Transverse colon (tissue), 4 donors: Measurements from ENCODE around the gene OTOG. TPM values are rescaled to one million over a fixed set of nuclear protein-coding genes. Genes with fewer than 3 reads are reported as not detected.

Experiments used
- DNase-seq: peaks from one replicate; pipeline ENCODE4 v3.0.0-alpha.2; 2019
- H3K27ac ChIP-seq, 4 donors: fragments of 200-600 bp; sonication (generic); 2 replicates each; pipeline ENCODE4 v1.5.1; 2016 to 2018; ENCODE audit warnings: inconsistent platforms in 4 of 4
- H3K27me3 ChIP-seq: fragments of 200-600 bp; sonication (generic); 2 replicates; pipeline ENCODE4 v1.5.1; 2017; ENCODE audit warnings: inconsistent platforms
- H3K36me3 ChIP-seq, 4 donors: fragments of 200-600 bp; sonication (generic); 2 replicates each; pipeline ENCODE4 v1.5.1; 2017 to 2019; ENCODE audit warnings: inconsistent platforms in 4 of 4
- H3K4me1 ChIP-seq, 4 donors: fragments of 200-600 bp; sonication (generic); 2 replicates each; pipeline ENCODE4 v1.5.1; 2017 to 2020; ENCODE audit warnings: inconsistent platforms in 4 of 4
- H3K4me3 ChIP-seq, 4 donors: fragments of 200-600 bp; sonication (generic); 1 replicate in 1 of 4; 2 replicates in 3 of 4; pipeline versions ENCODE4 v1.5.1 to v1.6.1; 2017 to 2019; ENCODE audit warnings: inconsistent platforms in 4 of 4
- H3K9me3 ChIP-seq, 2 donors: fragments of 200-600 bp; sonication (generic); 2 replicates each; pipeline ENCODE4 v1.5.1; 2017 to 2019; ENCODE audit warnings: inconsistent platforms in 2 of 2
- CTCF ChIP-seq, 5 experiments: fragments of 200-600 bp in 3 of 5; fragments of 450-650 bp in 2 of 5; sonication (generic) in 3 of 5; IDR thresholded peaks; 1 replicate in 2 of 5; 2 replicates in 3 of 5; pipeline ENCODE4 v1.5.1; 2016 to 2017; ENCODE audit warnings: antibody characterized with exemption in 5 of 5, inconsistent platforms in 3 of 5, mild to moderate bottlenecking in 2 of 5, moderate library complexity in 1 of 5
- EP300 ChIP-seq: sonication (generic); formaldehyde crosslinking; IDR thresholded peaks from one replicate; pipeline ENCODE4 v1.6.1; 2017; ENCODE audit warnings: antibody characterized with exemption, low read depth
- POLR2A ChIP-seq: fragments of 450-650 bp; IDR thresholded peaks from one replicate; pipeline ENCODE4 v1.6.1; 2016; ENCODE audit warnings: antibody characterized with exemption, mild to moderate bottlenecking, moderate library complexity
- POLR2AphosphoS5 ChIP-seq, 3 donors: sonication (generic); formaldehyde crosslinking; IDR thresholded peaks; one replicate each; pipeline ENCODE4 v1.6.1; 2016; ENCODE audit warnings: antibody characterized with exemption in 3 of 3
- WGBS, 2 donors: methylation state at CpG; one replicate each; pipeline ENCODE4 v1.1.5; 2018; ENCODE audit warnings: low coverage in 1 of 2; 5-methylcytosine and 5-hydroxymethylcytosine counted together
- in situ Hi-C, 4 donors: fragments of 200-750 bp; cut with MboI; loops; one replicate each; pipeline versions ENCODE4 v1.15.0 to v1.15.1; 2017; ENCODE audit warnings: low sequenced_read_pairs in 3 of 4, low pct_ligation_motif_present in 1 of 4, low pct_unique_long_range_greater_than_20kb in 1 of 4
- intact Hi-C: fragments of 100-400 bp; cut with DNase I; formaldehyde crosslinking; loops from one replicate; pipeline ENCODE4 v1.15.1; 2023; ENCODE audit warnings: low total_unique reads
- total RNA-seq, 4 donors: library from RNA; depleted of rRNA; stranded (reverse); fragments of >200 nt; gene quantifications; one replicate each; pipeline ENCODE4 v1.1.0, GENCODE V29; 2016

The OTOG gene
- total RNA-seq, 4 donors from 2014 or later: not detected

GRCh38 chr11:17633987-17634775, 87.1 kb downstream of the OTOG start:
- Histone ChIP-seq H3K4me1 (no peaks in the 10 kb centered on the region), H3K27me3 (no peaks in the 10 kb centered on the region), H3K36me3 (no peaks in the 10 kb centered on the region), H3K27ac (no peak overlapping the region), H3K4me3 (no peak overlapping the region), H3K9me3 (no peaks in the 10 kb centered on the region)
- WGBS, 2 donors: 73% methylated on average over 14 of the region's 14 CpGs; no CpG with 5 or more reads in 1 of the 2 donors
- DNase-seq: no peak
- intact Hi-C loops (no loop called here), in situ Hi-C loops (no loop called here)
- no peak for TF ChIP-seq POLR2A

DNA sequence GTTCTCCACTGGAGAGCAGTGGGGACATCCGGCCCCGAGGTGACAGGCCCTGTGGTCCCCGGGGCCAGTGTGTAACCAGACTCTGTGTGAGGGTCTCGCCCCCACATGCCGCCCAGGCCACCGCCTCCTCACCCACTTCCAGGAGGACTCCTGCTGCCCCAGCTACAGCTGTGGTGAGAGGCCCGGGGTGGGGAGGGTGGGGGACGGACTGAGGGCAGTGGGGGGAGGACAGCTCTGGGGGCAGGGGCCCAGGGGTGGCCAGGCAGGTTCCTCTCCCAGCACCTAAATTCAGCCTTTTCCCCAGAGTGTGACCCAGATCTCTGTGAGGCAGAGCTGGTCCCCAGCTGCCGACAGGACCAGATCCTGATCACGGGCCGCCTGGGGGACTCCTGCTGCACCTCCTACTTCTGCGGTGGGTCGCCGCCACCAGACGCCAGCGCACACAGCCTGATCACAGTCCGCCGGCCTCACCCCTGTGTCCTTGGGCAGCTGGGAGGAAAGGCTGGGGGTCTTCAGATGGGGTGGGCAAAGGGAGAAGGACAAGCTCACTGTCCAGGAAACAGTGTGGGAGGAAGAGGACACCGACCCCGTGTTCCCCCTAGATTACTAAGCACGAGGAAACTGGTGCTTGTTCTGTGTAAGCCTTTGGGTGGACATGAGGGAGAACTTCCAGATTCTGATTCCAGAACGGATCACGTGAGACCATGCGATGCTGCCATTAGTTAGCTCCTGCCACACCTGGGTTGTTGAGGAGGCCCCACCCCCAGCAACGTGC, 87.9 kb downstream of the OTOG start:
- no peaks in the 10 kb centered on the region for H3K9me3 ChIP-seq
- 80% methylated on average over 20 of the region's 25 CpGs; no CpG with 5 or more reads in 1 of the 2 donors for whole genome bisulfite sequencing, 2 donors
- no peak for DNase-seq
- H3K27me3 ChIP-seq: no peaks in the 10 kb centered on the region
- no peak overlapping the region for H3K27ac ChIP-seq
- in situ Hi-C loops (no loop called here), intact Hi-C loops (no loop called here)
- no peaks in the 10 kb centered on the region for H3K36me3 ChIP-seq
- TF ChIP-seq POLR2A (no peak), EP300 (no peak), POLR2AphosphoS5 (IDR thresholded peaks at IDR 0.05) (no peak), CTCF (IDR thresholded peaks at IDR 0.05) (no peak)
- H3K4me1 ChIP-seq: no peaks in the 10 kb centered on the region
- H3K4me3 ChIP-seq: no peak overlapping the region

GRCh38 chr11:17635551-17635938, 88.5 kb downstream of the OTOG start:
- no peaks in the 10 kb centered on the region for H3K27me3 ChIP-seq
- no peaks in the 10 kb centered on the region for H3K36me3 ChIP-seq
- H3K4me1 ChIP-seq: no peaks in the 10 kb centered on the region
- H3K4me3 ChIP-seq: no peak overlapping the region
- WGBS, 2 donors: 91% methylated on average over 8 of the region's 9 CpGs; no CpG with 5 or more reads in 1 of the 2 donors
- in situ Hi-C loops: no loop called here
- TF ChIP-seq POLR2AphosphoS5 (IDR thresholded peaks at IDR 0.05) (no peak), EP300 (no peak), CTCF (IDR thresholded peaks at IDR 0.05) (no peak), POLR2A (no peak)
- intact Hi-C loops: no loop called here
- H3K9me3 ChIP-seq: no peaks in the 10 kb centered on the region
- H3K27ac ChIP-seq: no peak overlapping the region
- DNase-seq: no peak

DNA sequence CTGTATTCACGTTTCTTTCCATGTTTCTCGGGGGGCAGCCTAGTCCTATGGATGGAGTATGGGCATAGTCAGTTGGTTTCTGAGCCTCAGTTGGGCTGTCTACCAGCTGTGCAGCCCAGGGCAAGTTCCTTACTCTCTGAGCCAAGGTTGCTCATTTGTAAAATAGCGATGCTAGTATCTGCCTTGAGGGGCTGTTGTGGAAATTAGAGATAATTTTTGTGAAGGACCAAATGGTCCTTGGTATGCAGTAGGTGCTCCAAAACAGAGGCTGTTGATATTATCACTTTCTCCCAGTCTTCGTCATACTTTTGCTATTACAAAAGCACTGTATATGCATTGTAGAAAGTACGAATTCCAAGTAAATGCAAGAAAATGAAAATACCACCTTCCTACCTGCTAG, 89.7 kb downstream of the OTOG start:
- Histone ChIP-seq H3K4me1 (no peaks in the 10 kb centered on the region), H3K9me3 (no peaks in the 10 kb centered on the region), H3K4me3 (no peak overlapping the region), H3K27me3 (no peaks in the 10 kb centered on the region), H3K27ac (no peak overlapping the region), H3K36me3 (no peaks in the 10 kb centered on the region)
- no peak for DNase-seq
- WGBS, 2 donors: 78 to 94% methylated on average over 3 to 5 of the region's 5 CpGs
- in situ Hi-C loops: no loop called here
- TF ChIP-seq EP300 (no peak), CTCF (IDR thresholded peaks at IDR 0.05) (no peak)
- intact Hi-C loops: no loop called here
